PC-3 (cell line): ENCODE measurements around the gene NOS2. TPM values are rescaled to one million over a fixed set of nuclear protein-coding genes. Genes with fewer than 3 reads are reported as not detected.
A peak's percentile ranks its signal among the peaks of the same experiment; 100 is the strongest.

Experiments
- ATAC-seq: fragments of 200-7000 bp; cut with Tn5 transposase; 2 replicates; pipeline ENCODE4 v1.9.1; 2020; ENCODE audit warnings: mild to moderate bottlenecking, moderate library complexity
- BruUV-seq: library from RNA; stranded (reverse); fragments of 400-500 nt; replicated peaks from 2 replicates; lab custom pipeline; 2021; lab: Mats Ljungman, UMichigan
- CTCF ChIA-PET: fragments of 300-600 bp; sonication (Branson Sonifier 250); formaldehyde crosslinking; loops from one replicate; lab custom pipeline; 2022; ENCODE audit warnings: antibody characterized with exemption; lab: Charles Lee
- POLR2A ChIA-PET: fragments of 300-600 bp; sonication (Branson Sonifier 250); formaldehyde crosslinking; loops from one replicate; lab custom pipeline; 2022; ENCODE audit warnings: antibody characterized with exemption; ENCODE audit not compliant: unreplicated experiment; lab: Charles Lee
- DNase-seq: peaks from one replicate; pipeline ENCODE4 v3.0.0-alpha.2; 2015
- H2AFZ ChIP-seq: fragments of 300-600 bp; sonication (generic); 2 replicates; pipeline ENCODE4 v1.6.0; 2016; ENCODE audit warnings: antibody characterized with exemption, low read length
- H3F3A ChIP-seq: fragments of 300-600 bp; sonication (generic); one replicate; pipeline ENCODE4 v1.6.0; 2017; ENCODE audit warnings: antibody characterized with exemption, low read length, control low read depth, mild to moderate bottlenecking; ENCODE audit not compliant: unreplicated experiment
- H3K27ac ChIP-seq: fragments of 300-600 bp; sonication (generic); 2 replicates; pipeline ENCODE4 v1.5.1; 2016; ENCODE audit warnings: mild to moderate bottlenecking, low read length
- H3K27me3 ChIP-seq: fragments of 300-600 bp; sonication (generic); 2 replicates; pipeline ENCODE4 v1.6.1; 2016; ENCODE audit warnings: low read length, mixed read lengths
- H3K36me3 ChIP-seq: fragments of 300-600 bp; sonication (generic); 2 replicates; pipeline ENCODE4 v1.6.1; 2016; ENCODE audit warnings: low read depth, mixed run types, low read length, mixed read lengths
- H3K4me1 ChIP-seq: fragments of 300-600 bp; sonication (generic); 2 replicates; pipeline ENCODE4 v1.5.1; 2016; ENCODE audit warnings: low read length; ENCODE audit not compliant: insufficient read depth
- H3K4me2 ChIP-seq: fragments of 300-600 bp; sonication (generic); 2 replicates; pipeline ENCODE4 v1.6.0; 2016; ENCODE audit warnings: low read length
- H3K4me3 ChIP-seq: fragments of 300-600 bp; sonication (generic); 2 replicates; pipeline ENCODE4 v1.5.1; 2016; ENCODE audit warnings: mild to moderate bottlenecking, low read length, mixed read lengths
- H3K79me2 ChIP-seq: fragments of 300-600 bp; sonication (generic); 2 replicates; pipeline ENCODE4 v1.6.1; 2017; ENCODE audit warnings: low read length, mixed read lengths
- H3K9ac ChIP-seq: fragments of 300-600 bp; sonication (generic); 2 replicates; pipeline ENCODE4 v1.6.0; 2016; ENCODE audit warnings: mild to moderate bottlenecking, low read length
- H3K9me2 ChIP-seq: fragments of 300-600 bp; sonication (generic); replicated peaks from 2 replicates; pipeline ENCODE4 v1.6.1; 2016; ENCODE audit warnings: mixed run types, low read length, mixed read lengths
- H3K9me3 ChIP-seq: fragments of 300-600 bp; sonication (generic); 2 replicates; pipeline ENCODE4 v1.6.1; 2016; ENCODE audit warnings: low read length, mixed read lengths
- H4K20me1 ChIP-seq: fragments of 300-600 bp; sonication (generic); 2 replicates; pipeline ENCODE4 v1.6.1; 2016; ENCODE audit warnings: low read length, mixed read lengths
- EZH2 ChIP-seq: fragments of 300-600 bp; sonication (generic); IDR thresholded peaks from one replicate; pipeline ENCODE4 v1.6.1; 2017; ENCODE audit warnings: antibody characterized with exemption, mild to moderate bottlenecking, low read length; ENCODE audit not compliant: unreplicated experiment
- EZH2phosphoT487 ChIP-seq: fragments of 300-600 bp; sonication (generic); IDR thresholded peaks from 2 replicates; pipeline ENCODE4 v1.6.1; 2018; ENCODE audit warnings: mild to moderate bottlenecking, antibody characterized with exemption, low read length, borderline replicate concordance
- intact Hi-C: fragments of 100-400 bp; cut with micrococcal nuclease; formaldehyde crosslinking; loops from 2 replicates; pipeline ENCODE4 v1.9.0; 2023
- total RNA-seq: library from RNA; depleted of rRNA; stranded (reverse); fragments of >200 nt; gene quantifications from 2 replicates; pipeline ENCODE4 v1.2.3, GENCODE V29; 2014
- TF ChIP-seq, protein P1 (sequence below): fragments of 300-600 bp; sonication (generic); conservative IDR thresholded peaks from 2 replicates; pipeline ENCODE4 v1.5.1; 2017; ENCODE audit warnings: antibody characterized with exemption, low read depth, mild to moderate bottlenecking, low read length

NOS2 gene
- total RNA-seq, 1 experiment from 2014 or later, result not detected

GRCh38 chr17:27780828-27781404 is 19.4 kb downstream of the NOS2 start:
- intact Hi-C loops, result no loop called here
- TF ChIP-seq, protein P1, sequence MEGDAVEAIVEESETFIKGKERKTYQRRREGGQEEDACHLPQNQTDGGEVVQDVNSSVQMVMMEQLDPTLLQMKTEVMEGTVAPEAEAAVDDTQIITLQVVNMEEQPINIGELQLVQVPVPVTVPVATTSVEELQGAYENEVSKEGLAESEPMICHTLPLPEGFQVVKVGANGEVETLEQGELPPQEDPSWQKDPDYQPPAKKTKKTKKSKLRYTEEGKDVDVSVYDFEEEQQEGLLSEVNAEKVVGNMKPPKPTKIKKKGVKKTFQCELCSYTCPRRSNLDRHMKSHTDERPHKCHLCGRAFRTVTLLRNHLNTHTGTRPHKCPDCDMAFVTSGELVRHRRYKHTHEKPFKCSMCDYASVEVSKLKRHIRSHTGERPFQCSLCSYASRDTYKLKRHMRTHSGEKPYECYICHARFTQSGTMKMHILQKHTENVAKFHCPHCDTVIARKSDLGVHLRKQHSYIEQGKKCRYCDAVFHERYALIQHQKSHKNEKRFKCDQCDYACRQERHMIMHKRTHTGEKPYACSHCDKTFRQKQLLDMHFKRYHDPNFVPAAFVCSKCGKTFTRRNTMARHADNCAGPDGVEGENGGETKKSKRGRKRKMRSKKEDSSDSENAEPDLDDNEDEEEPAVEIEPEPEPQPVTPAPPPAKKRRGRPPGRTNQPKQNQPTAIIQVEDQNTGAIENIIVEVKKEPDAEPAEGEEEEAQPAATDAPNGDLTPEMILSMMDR, result no peak
- no peak for TF ChIP-seq EZH2
- TF ChIP-seq EZH2phosphoT487, result no peak
- Histone ChIP-seq H3K9ac (no peak overlapping the region), H3K9me3 (no peaks in the 10 kb centered on the region), H3K27me3 (no peaks in the 10 kb centered on the region), H3K9me2 (no peaks in the 10 kb centered on the region), H2AFZ (no peak overlapping the region), H3K4me3 (no peak overlapping the region), H4K20me1 (no peaks in the 10 kb centered on the region), H3F3A (no peaks in the 10 kb centered on the region), H3K4me1 (0 out of 2 replicates have a peak, but pooled peaks cover 8% of the 10 kb centered on the region), H3K79me2 (no peaks in the 10 kb centered on the region), H3K36me3 (no peaks in the 10 kb centered on the region), H3K4me2 (no peak overlapping the region), H3K27ac (no peak overlapping the region)
- no peak for ATAC-seq
- CTCF ChIA-PET, result no interaction called here
- DNase-seq, result no peak
- POLR2A ChIA-PET, result no interaction called here
- BruUV-seq, result no TSS peak

DNA sequence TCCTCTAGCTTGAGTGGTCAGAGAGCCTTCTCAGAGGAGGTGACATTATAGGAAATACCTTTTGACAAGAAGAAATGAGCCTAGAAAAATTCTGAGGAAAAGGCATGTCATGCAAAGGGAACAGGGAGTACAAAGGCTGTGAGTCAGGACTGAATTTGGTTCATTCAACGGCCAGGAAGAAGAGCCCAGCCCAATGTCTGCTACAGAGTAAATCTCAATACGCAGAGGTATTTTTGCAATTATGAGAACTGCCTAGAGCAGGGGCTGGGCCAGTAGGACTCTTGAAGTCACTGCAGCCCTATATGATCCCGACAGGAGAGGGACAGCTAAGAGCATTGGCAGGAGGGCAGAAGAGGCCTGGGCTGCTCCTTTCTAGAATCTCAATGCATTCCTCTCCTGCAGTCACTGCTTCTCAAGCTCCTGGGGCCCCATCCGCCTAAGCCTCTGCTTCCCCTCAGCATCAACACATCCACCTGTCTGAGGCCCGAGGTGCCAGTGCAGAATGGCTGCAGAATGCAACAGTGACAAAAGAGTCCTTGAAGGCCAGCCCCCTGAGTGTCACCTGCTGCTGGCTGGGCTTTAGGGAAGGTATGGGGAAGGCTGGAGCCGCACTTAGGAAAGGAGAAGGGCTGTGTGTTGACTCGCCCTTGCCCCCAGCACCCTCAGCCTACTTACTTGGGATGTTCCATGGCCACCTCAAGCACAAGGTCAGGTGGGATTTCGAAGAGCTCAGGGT is 20.1 kb downstream of the NOS2 start:
- CTCF ChIA-PET, result no interaction called here
- H3K9ac ChIP-seq, result no peak overlapping the region
- H3K9me3 ChIP-seq, result no peaks in the 10 kb centered on the region
- H3K79me2 ChIP-seq, result no peaks in the 10 kb centered on the region
- no peak overlapping the region for H3K4me2 ChIP-seq
- no TSS peak for BruUV-seq
- TF ChIP-seq EZH2phosphoT487 (no peak), EZH2 (no peak)
- TF ChIP-seq, protein P1, result no peak
- H3K9me2 ChIP-seq, result no peaks in the 10 kb centered on the region
- no peaks in the 10 kb centered on the region for H3K27me3 ChIP-seq
- no peaks in the 10 kb centered on the region for H3F3A ChIP-seq
- 0 out of 2 replicates have a peak, but pooled peaks cover 8% of the 10 kb centered on the region for H3K4me1 ChIP-seq
- no peak overlapping the region for H3K4me3 ChIP-seq
- POLR2A ChIA-PET, result no interaction called here
- H3K27ac ChIP-seq, result no peak overlapping the region
- H4K20me1 ChIP-seq, result no peaks in the 10 kb centered on the region
- H2AFZ ChIP-seq, result no peak overlapping the region
- intact Hi-C loops, result no loop called here
- DNase-seq (no peak), ATAC-seq (no peak)
- no peaks in the 10 kb centered on the region for H3K36me3 ChIP-seq

- peak; percentile 38 for DNase-seq
- ChIA-PET POLR2A (no interaction called here), CTCF (no interaction called here)
- no peak for ATAC-seq
- Histone ChIP-seq H3K79me2 (no peaks in the 10 kb centered on the region), H3K4me1 (0 out of 2 replicates have a peak, but pooled peaks cover 8% of the 10 kb centered on the region), H3K9me2 (no peaks in the 10 kb centered on the region), H3K27ac (no peak overlapping the region), H3K9me3 (no peaks in the 10 kb centered on the region), H3F3A (no peaks in the 10 kb centered on the region), H4K20me1 (no peaks in the 10 kb centered on the region), H2AFZ (no peak overlapping the region), H3K9ac (no peak overlapping the region), H3K4me2 (no peak overlapping the region), H3K4me3 (no peak overlapping the region), H3K36me3 (no peaks in the 10 kb centered on the region), H3K27me3 (peaks cover 17% of the 10 kb centered on the region)
- no TSS peak for BruUV-seq
- intact Hi-C loops, result no loop called here
- TF ChIP-seq, protein P1, result no peak
- TF ChIP-seq EZH2phosphoT487, result no peak
- no peak for TF ChIP-seq EZH2
These were observed 22.1 kb downstream of the NOS2 start for GRCh38 chr17:27778183-27778582.
